H9 (cell line): ENCODE data around the gene TENM4. TPM values are rescaled to one million over a fixed set of nuclear protein-coding genes. Genes with fewer than 3 reads are reported as not detected.

Experiments
- DNase-seq: peaks from one replicate; pipeline ENCODE4 v3.0.0-alpha.2; 2017
- H2AFZ ChIP-seq: one replicate; pipeline ENCODE4 v1.6.1; 2013; ENCODE audit warnings: mild to moderate bottlenecking, low read length, control low read depth, moderate library complexity
- H2AK5ac ChIP-seq: 2 replicates; pipeline ENCODE4 v1.6.1; 2013; ENCODE audit warnings: low read length, control low read depth, mixed read lengths; ENCODE audit not compliant: insufficient read length
- H2BK120ac ChIP-seq: one replicate; pipeline ENCODE4 v1.6.1; 2013; ENCODE audit warnings: low read depth, mild to moderate bottlenecking, low read length, control low read depth, inconsistent platforms; ENCODE audit not compliant: poor library complexity, severe bottlenecking
- H2BK12ac ChIP-seq: 2 replicates; pipeline ENCODE4 v1.6.1; 2013; ENCODE audit warnings: low read length, control low read depth, mixed read lengths, low read depth; ENCODE audit not compliant: insufficient read length
- H2BK15ac ChIP-seq: 2 replicates; pipeline ENCODE4 v1.6.1; 2013; ENCODE audit warnings: low read depth, low read length, control low read depth
- H2BK20ac ChIP-seq: one replicate; pipeline ENCODE4 v1.6.1; 2013; ENCODE audit warnings: low read depth, mild to moderate bottlenecking, low read length, control low read depth, inconsistent platforms; ENCODE audit not compliant: poor library complexity, severe bottlenecking
- H2BK5ac ChIP-seq: 2 replicates; pipeline ENCODE4 v1.6.1; 2013; ENCODE audit warnings: low read length, control low read depth, mixed read lengths; ENCODE audit not compliant: insufficient read length
- H3K14ac ChIP-seq: 2 replicates; pipeline ENCODE4 v1.6.1; 2013; ENCODE audit warnings: low read length, control low read depth; ENCODE audit not compliant: insufficient read depth
- H3K18ac ChIP-seq: 2 replicates; pipeline ENCODE4 v1.6.1; 2013; ENCODE audit warnings: low read depth, mild to moderate bottlenecking, mixed read lengths, low read length, control low read depth; ENCODE audit not compliant: insufficient read length
- H3K23ac ChIP-seq: 2 replicates; pipeline ENCODE4 v1.6.1; 2013; ENCODE audit warnings: low read length, control low read depth, mixed read lengths, low read depth; ENCODE audit not compliant: insufficient read length
- H3K23me2 ChIP-seq: 2 replicates; pipeline ENCODE4 v1.6.1; 2013; ENCODE audit warnings: low read depth, mild to moderate bottlenecking, mixed read lengths, low read length, control low read depth; ENCODE audit not compliant: insufficient read length, poor library complexity, severe bottlenecking
- H3K27ac ChIP-seq: 2 replicates; pipeline ENCODE4 v1.5.1; 2013; ENCODE audit warnings: low read length, control low read depth, mixed read lengths, low read depth; ENCODE audit not compliant: insufficient read length
- H3K27me3 ChIP-seq: 2 replicates; pipeline ENCODE4 v1.6.1; 2013; ENCODE audit warnings: low read length, control low read depth, inconsistent platforms; ENCODE audit not compliant: insufficient read depth
- H3K4ac ChIP-seq: 2 replicates; pipeline ENCODE4 v1.6.1; 2013; ENCODE audit warnings: low read depth, mild to moderate bottlenecking, control low read depth, inconsistent platforms, low read length, moderate library complexity
- H3K4me1 ChIP-seq: 2 replicates; pipeline ENCODE4 v1.6.1; 2013; ENCODE audit warnings: low read length, control low read depth, inconsistent platforms; ENCODE audit not compliant: insufficient read depth
- H3K4me2 ChIP-seq: 2 replicates; pipeline ENCODE4 v1.6.1; 2013; ENCODE audit warnings: low read length, control low read depth, mixed read lengths; ENCODE audit not compliant: insufficient read length, insufficient read depth
- H3K56ac ChIP-seq: 2 replicates; pipeline ENCODE4 v1.6.1; 2013; ENCODE audit warnings: low read depth, mild to moderate bottlenecking, mixed read lengths, low read length, control low read depth; ENCODE audit not compliant: insufficient read length
- H3K79me1 ChIP-seq: 2 replicates; pipeline ENCODE4 v1.6.1; 2013; ENCODE audit warnings: low read depth, mild to moderate bottlenecking, moderate library complexity, low read length, control low read depth, inconsistent platforms; ENCODE audit not compliant: insufficient read depth, poor library complexity, severe bottlenecking
- H3K79me2 ChIP-seq: 2 replicates; pipeline ENCODE4 v1.6.1; 2013; ENCODE audit warnings: low read length, control low read depth, inconsistent platforms; ENCODE audit not compliant: insufficient read depth
- H3K9ac ChIP-seq: 2 replicates; pipeline ENCODE4 v1.6.1; 2013; ENCODE audit warnings: low read length, control low read depth, mixed read lengths; ENCODE audit not compliant: insufficient read length; ENCODE audit errors: extremely low read depth
- H3K9me3 ChIP-seq: one replicate; pipeline ENCODE4 v1.6.1; 2013; ENCODE audit warnings: low read depth, low read length, inconsistent platforms; ENCODE audit not compliant: control insufficient read depth
- H3T11ph ChIP-seq: one replicate; pipeline ENCODE4 v1.6.1; 2013; ENCODE audit warnings: mild to moderate bottlenecking, low read length, control low read depth, inconsistent platforms
- H4K20me1 ChIP-seq: one replicate; pipeline ENCODE4 v1.6.1; 2013; ENCODE audit not compliant: control insufficient read depth, insufficient read length, insufficient read depth
- H4K5ac ChIP-seq: 2 replicates; pipeline ENCODE4 v1.6.1; 2013; ENCODE audit warnings: low read depth, mild to moderate bottlenecking, mixed read lengths, low read length, control low read depth; ENCODE audit not compliant: insufficient read length
- H4K8ac ChIP-seq: replicated peaks from 2 replicates; pipeline ENCODE4 v1.6.1; 2013; ENCODE audit warnings: low read length, control low read depth, mixed read lengths, low read depth; ENCODE audit not compliant: insufficient read length
- H4K91ac ChIP-seq: 2 replicates; pipeline ENCODE4 v1.6.1; 2013; ENCODE audit warnings: low read depth, mild to moderate bottlenecking, moderate library complexity, mixed read lengths, low read length, control low read depth; ENCODE audit not compliant: insufficient read length
- H3K27ac Mint-ChIP-seq, 3 experiments: 2 replicates in 2 of 3; 3 replicates in 1 of 3; pipeline ENCODE4 v1.8.0; 2020 to 2021; ENCODE audit warnings: mixed read lengths in 3 of 3, mild to moderate bottlenecking in 1 of 3, moderate library complexity in 1 of 3
- H3K27me3 Mint-ChIP-seq: 2 replicates; pipeline ENCODE4 v1.8.0; 2021; ENCODE audit warnings: low read depth, mild to moderate bottlenecking, moderate library complexity, mixed read lengths
- H3K36me3 Mint-ChIP-seq, 3 experiments: 2 replicates in 2 of 3; 3 replicates in 1 of 3; pipeline ENCODE4 v1.8.0; 2020 to 2021; ENCODE audit warnings: low read depth in 3 of 3, mixed read lengths in 3 of 3; ENCODE audit not compliant: insufficient read depth in 1 of 3
- H3K4me1 Mint-ChIP-seq, 2 experiments: 2 replicates each; pipeline ENCODE4 v1.8.0; 2020; ENCODE audit warnings: mixed read lengths in 2 of 2
- H3K4me3 Mint-ChIP-seq, 2 experiments: 2 replicates in 1 of 2; 3 replicates in 1 of 2; pipeline ENCODE4 v1.8.0; 2020 to 2021; ENCODE audit warnings: mild to moderate bottlenecking in 2 of 2, mixed read lengths in 2 of 2, moderate library complexity in 1 of 2
- H3K9me3 Mint-ChIP-seq, 2 experiments: 2 replicates in 1 of 2; 3 replicates in 1 of 2; pipeline ENCODE4 v1.8.0; 2020; ENCODE audit warnings: mild to moderate bottlenecking in 2 of 2, mixed read lengths in 2 of 2, moderate library complexity in 1 of 2
- CTCF ChIP-seq: fragments of 200-600 bp; sonication (generic); conservative IDR thresholded peaks from 3 replicates; pipeline ENCODE4 v1.8.0; 2021; ENCODE audit warnings: antibody characterized with exemption, mild to moderate bottlenecking
- WGBS: extraction: QIAGEN DNeasy Blood & Tissue Kit; methylation state at CpG from one replicate; pipeline ENCODE4 v1.1.7; 2013; ENCODE audit warnings: missing lambda C conversion rate, low lambda C conversion rate, mixed read lengths; ENCODE audit not compliant: insufficient read length; ENCODE audit errors: extremely low coverage; 5-methylcytosine and 5-hydroxymethylcytosine counted together
- total RNA-seq: library from RNA; stranded (reverse); gene quantifications from 2 replicates; pipeline ENCODE4 v1.2.1, GENCODE V29; 2021

Gene TENM4
- total RNA-seq, 1 experiment from 2014 or later = 4.6 TPM

- no peak overlapping the region for H3K4me2 ChIP-seq
- H3K27ac Mint-ChIP-seq = no peak overlapping the region; a peak in 1 of 7 replicates
Measured at GRCh38 chr11:79110796-79111195, 330.0 kb downstream of the TENM4 start.

More at GRCh38 chr11:79110796-79111195, 330.0 kb downstream of the TENM4 start:
- Mint-ChIP-seq H3K36me3 (no peaks in the 10 kb centered on the region), H3K9me3 (no peaks in the 10 kb centered on the region; a peak in 1 of 5 replicates), H3K27me3 (peaks cover 5% of the 10 kb centered on the region), H3K4me3 (no peak overlapping the region), H3K4me1 (peaks cover 12 to 15% of the 10 kb centered on the region in 2 experiments)
- Histone ChIP-seq H3K4ac (no peak overlapping the region), H3K23me2 (no peaks in the 10 kb centered on the region), H2AFZ (no peak overlapping the region), H2BK12ac (no peak overlapping the region), H2BK15ac (no peak overlapping the region), H3K9me3 (no peaks in the 10 kb centered on the region), H2BK5ac (no peak overlapping the region), H3K56ac (no peak overlapping the region), H4K91ac (no peak overlapping the region), H2BK20ac (no peak overlapping the region), H3K4me1 (no peaks in the 10 kb centered on the region), H3K27me3 (no peaks in the 10 kb centered on the region), H3K14ac (no peak overlapping the region), H4K5ac (no peak overlapping the region), H4K8ac (no peak overlapping the region), H3K79me1 (no peaks in the 10 kb centered on the region), H3K23ac (no peak overlapping the region), H3K79me2 (no peaks in the 10 kb centered on the region), H3K27ac (no peak overlapping the region), H3K9ac (no peak overlapping the region), H3T11ph (no peak overlapping the region), H3K18ac (no peak overlapping the region), H2AK5ac (no peak overlapping the region), H2BK120ac (no peak overlapping the region), H4K20me1 (no peaks in the 10 kb centered on the region)
- TF ChIP-seq CTCF = no peak
- no CpG with 5 or more reads among the region's 5 CpGs for WGBS
- DNase-seq = no peak
